ENCODE data around the gene GEMIN2. TPM values are rescaled to one million over a fixed set of nuclear protein-coding genes. Genes with fewer than 3 reads are reported as not detected.
A peak's percentile ranks its signal among the peaks of the same experiment; 100 is the strongest.
"Not testable (repeated sequence)": the region's sequence is repeated elsewhere in the genome, so short reads cannot be mapped to it uniquely, and the experiment has no call there.

The GEMIN2 gene
- total RNA-seq, 2 experiments from 2014 or later: 21.6 to 25.3 TPM

DNA sequence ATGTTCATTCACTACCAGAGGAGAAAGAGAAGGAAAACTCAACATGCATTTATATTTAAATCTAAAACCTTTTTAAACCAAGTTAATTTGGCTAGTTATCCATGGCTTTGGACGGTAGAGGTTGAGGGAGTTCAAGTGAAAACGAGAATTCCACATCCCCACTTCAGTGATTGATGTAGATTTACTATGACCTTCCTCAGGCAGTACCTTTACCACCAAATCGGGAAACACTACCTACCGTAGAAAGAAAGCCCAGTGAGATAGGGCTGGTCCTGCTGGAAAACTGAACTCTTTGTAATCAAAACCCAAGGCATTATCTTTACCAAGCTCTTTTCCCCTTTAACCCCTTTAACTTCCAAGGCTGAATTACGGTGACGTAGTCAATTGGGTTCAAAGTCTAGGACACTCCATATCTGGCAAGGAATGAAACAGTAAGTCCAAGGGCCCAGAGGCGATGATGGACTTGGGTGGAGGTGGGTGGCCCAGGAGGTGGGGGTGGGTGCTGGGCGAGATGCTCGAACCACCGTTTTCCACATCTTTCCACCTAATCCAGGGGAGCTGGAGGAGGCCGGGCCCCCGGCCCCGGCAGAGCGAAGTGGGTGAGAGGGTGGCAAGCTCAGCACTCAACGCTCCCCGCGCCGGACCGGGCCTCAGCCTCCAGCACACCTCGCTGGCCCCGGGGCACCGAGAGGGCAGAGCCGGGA is 11.7 kb upstream of the GEMIN2 start:
- Mint-ChIP-seq H3K27ac (peak overlapping the region; percentile 86), H3K4me1 (ENCODE audit: low read depth) (peaks cover 43% of the 10 kb centered on the region), H3K9me3 (no peaks in the 10 kb centered on the region), H3K27me3 (no peaks in the 10 kb centered on the region), H3K36me3 (ENCODE audit: low read depth) (peaks cover 6% of the 10 kb centered on the region), H3K4me3 (peak overlapping the region; percentile 95)
- DNase-seq (peak; percentile 8), ATAC-seq (peak; percentile 1)
- CTCF ChIA-PET: interaction anchor here (1.0 to 2.5 kb wide), 2 partner anchors 11 to 24 kb away, joined by 3 to 8 read pairs; partner anchors contain the start of gene GEMIN2
- POLR2A ChIA-PET: interaction anchor here (0.8 to 1.3 kb wide), 8 partner anchors 12 to 339 kb away, joined by 3 to 9 read pairs (median 4); partner anchors contain the start of genes GEMIN2, PNN and TRAPPC6B
- intact Hi-C loops (cut with micrococcal nuclease): no loop called here
- TF ChIP-seq, protein P1, sequence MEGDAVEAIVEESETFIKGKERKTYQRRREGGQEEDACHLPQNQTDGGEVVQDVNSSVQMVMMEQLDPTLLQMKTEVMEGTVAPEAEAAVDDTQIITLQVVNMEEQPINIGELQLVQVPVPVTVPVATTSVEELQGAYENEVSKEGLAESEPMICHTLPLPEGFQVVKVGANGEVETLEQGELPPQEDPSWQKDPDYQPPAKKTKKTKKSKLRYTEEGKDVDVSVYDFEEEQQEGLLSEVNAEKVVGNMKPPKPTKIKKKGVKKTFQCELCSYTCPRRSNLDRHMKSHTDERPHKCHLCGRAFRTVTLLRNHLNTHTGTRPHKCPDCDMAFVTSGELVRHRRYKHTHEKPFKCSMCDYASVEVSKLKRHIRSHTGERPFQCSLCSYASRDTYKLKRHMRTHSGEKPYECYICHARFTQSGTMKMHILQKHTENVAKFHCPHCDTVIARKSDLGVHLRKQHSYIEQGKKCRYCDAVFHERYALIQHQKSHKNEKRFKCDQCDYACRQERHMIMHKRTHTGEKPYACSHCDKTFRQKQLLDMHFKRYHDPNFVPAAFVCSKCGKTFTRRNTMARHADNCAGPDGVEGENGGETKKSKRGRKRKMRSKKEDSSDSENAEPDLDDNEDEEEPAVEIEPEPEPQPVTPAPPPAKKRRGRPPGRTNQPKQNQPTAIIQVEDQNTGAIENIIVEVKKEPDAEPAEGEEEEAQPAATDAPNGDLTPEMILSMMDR (IDR thresholded peaks at IDR 0.05): no peak

DNA sequence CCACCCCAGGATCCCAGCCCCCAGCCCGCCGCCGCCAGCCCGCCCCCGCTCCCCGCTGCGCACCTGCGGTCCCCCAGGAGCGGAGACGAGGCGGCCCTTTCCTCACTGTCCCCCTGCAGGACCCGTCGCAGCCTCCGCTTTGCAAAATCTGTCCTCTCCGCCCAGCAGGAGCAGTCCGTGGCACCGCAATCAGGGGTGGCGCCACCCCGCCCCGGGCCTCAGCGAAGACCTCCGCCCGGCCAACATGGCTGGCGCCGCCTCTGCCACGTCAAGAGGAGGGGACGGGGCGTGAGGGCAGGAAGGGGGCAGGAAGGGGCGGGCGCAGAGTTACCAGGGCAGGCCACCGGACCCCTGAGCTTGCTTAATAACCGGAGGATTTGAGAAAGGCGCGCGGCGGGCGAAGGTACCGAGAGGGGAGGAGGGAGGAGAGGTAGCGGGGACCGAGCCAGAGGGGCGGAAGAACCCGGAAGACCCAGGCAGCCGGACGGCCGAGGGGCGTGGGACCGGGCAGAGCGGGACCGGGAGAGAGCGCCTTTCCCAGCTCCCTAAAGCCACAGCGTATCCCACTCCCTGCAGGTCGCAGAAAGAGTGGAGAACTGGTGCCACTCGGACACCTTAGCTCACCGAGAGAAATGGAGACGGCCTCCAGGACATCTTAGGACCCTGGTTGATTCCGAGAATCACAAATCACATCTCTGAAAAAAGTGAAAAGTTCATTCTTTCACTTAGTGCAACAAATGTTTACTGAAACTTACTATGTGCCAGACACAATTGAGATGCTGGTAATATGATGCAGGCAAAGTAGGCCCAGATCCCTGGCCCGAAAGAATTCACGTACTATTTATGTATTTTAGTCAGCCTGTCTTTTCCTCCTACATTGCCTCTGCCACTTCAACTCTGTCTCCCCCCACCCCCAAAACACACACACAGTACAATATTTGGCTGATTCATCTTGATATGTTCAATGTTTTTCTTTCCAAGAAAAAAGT is 10.9 kb upstream of the GEMIN2 start, which contains the start of gene SEC23A:
Gene SEC23A (minus strand): TSS at position 267 of the 989 bp plus-strand sequence. CDS start 7,117 bp downstream, outside the sequence.
- TF ChIP-seq, protein P1 (IDR thresholded peaks at IDR 0.05): no peak
- peaks cover 6% of the 10 kb centered on the region for H3K36me3 Mint-ChIP-seq (ENCODE audit: low read depth)
- no peaks in the 10 kb centered on the region for H3K27me3 Mint-ChIP-seq
- ChIA-PET CTCF (interaction anchor here (2.5 kb wide), 1 partner anchor 10 kb away, joined by 8 read pairs; the partner anchor contains the start of gene GEMIN2), POLR2A (interaction anchor here (0.9 to 1.9 kb wide), 10 partner anchors 11 to 338 kb away, joined by 3 to 9 read pairs (median 4); partner anchors contain the start of genes FBXO33, GEMIN2, PNN and TRAPPC6B)
- peak; percentile 90 for DNase-seq
- peak within 1 kb of the TSS; percentile 95 for H3K4me3 Mint-ChIP-seq
- intact Hi-C loops (cut with micrococcal nuclease): no loop called here
- peak; percentile 94 for ATAC-seq
- H3K4me1 Mint-ChIP-seq (ENCODE audit: low read depth): peaks cover 40% of the 10 kb centered on the region
- peak within 1 kb of the TSS; percentile 97 for H3K27ac Mint-ChIP-seq
- no peaks in the 10 kb centered on the region for H3K9me3 Mint-ChIP-seq

DNA sequence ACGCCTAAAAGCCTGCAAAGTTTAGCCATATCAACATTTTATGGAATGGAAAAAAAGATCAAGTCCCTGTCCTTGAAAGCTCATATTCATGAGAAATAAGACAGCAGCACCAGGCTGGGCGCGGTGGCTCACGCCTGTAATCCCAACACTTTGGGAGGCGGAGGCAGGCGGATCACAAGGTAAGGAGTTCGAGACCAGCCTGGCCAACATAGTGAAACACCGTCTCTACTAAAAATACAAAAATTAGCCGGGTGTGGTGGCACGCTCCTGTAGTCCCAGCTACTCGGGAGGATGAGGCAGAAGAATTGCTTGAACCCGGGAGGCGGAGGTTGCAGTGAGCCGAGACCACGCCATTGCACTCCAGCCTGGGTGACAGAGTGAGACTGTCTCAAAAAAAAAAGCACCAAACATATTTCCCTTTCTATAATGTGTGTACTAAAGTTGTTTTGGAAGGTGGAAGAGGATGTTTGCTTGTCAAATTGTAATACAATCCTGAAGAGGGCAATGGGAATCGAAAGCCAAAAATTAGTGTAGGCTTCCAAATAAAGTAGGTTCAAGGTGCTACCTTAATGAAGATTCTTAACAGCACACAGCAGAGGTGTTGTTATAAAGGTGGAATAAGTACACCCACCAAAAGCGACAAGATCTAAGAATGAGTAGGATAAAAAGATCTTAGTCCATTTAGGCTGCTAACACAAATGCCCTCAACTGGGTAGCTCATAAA is 9.9 kb upstream of the GEMIN2 start:
- Mint-ChIP-seq H3K4me3 (peak overlapping the region; percentile 95), H3K4me1 (ENCODE audit: low read depth) (peaks cover 39% of the 10 kb centered on the region), H3K27ac (peak overlapping the region; percentile 97)
- POLR2A ChIA-PET: interaction anchor here (1.0 to 1.9 kb wide), 4 partner anchors 10 to 328 kb away, joined by 3 to 6 read pairs (median 6); partner anchors contain the start of genes FBXO33, GEMIN2 and TRAPPC6B
- H3K27me3 Mint-ChIP-seq; ATAC-seq; H3K36me3 Mint-ChIP-seq (ENCODE audit: low read depth); DNase-seq; H3K9me3 Mint-ChIP-seq; intact Hi-C loops (cut with micrococcal nuclease): not testable (repeated sequence)
- CTCF ChIA-PET: interaction anchor here (2.5 kb wide), 1 partner anchor 9 kb away, joined by 8 read pairs; the partner anchor contains the start of gene GEMIN2

DNA sequence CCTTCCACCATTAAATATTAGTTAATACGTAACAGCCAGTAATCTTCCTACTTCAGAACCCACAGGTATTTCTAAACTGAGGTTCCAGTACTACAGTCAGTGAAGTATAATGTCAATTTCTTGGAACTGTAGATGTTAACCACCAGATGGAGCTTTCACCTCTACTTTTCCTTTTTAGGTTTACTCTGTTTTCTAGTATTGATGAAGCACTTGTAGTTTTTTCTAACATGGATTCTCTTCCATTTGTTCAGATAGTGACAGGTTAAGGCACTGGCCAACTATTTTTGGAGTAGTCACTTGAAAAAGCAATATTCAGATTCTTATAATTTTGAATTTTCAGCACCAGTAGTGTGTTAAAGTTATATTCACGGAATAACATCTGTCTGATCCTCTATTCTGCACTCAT is 6.5 kb upstream of the GEMIN2 start:
- TF ChIP-seq, protein P1 (IDR thresholded peaks at IDR 0.05): peak; percentile 62
- no peaks in the 10 kb centered on the region for H3K27me3 Mint-ChIP-seq
- intact Hi-C loops (cut with micrococcal nuclease): no loop called here
- no peaks in the 10 kb centered on the region for H3K36me3 Mint-ChIP-seq (ENCODE audit: low read depth)
- H3K4me3 Mint-ChIP-seq: no peak overlapping the region
- ATAC-seq: no peak
- ChIA-PET CTCF (interaction anchor here (0.9 to 1.4 kb wide), 7 partner anchors 10 to 337 kb away, joined by 3 to 7 read pairs (median 3); partner anchors contain the start of gene TRAPPC6B), POLR2A (no interaction called here)
- no peak for DNase-seq
- H3K27ac Mint-ChIP-seq: no peak overlapping the region
- no peaks in the 10 kb centered on the region for H3K9me3 Mint-ChIP-seq
- H3K4me1 Mint-ChIP-seq (ENCODE audit: low read depth): peaks cover 24% of the 10 kb centered on the region
